CD14-positive monocyte (primary cell): Measurements from ENCODE around the gene CFAP74. TPM values are rescaled to one million over a fixed set of nuclear protein-coding genes. Genes with fewer than 3 reads are reported as not detected.

ENCODE experiments used
- DNase-seq, 3 donors: peaks; one replicate each; pipeline ENCODE4 v3.0.0-alpha.2; 2011 to 2022
- H2AFZ ChIP-seq: 2 replicates; pipeline ENCODE4 v1.6.0; 2012; ENCODE audit warnings: mild to moderate bottlenecking, low read depth, low read length, inconsistent platforms; ENCODE audit not compliant: insufficient read depth, poor library complexity, severe bottlenecking
- H3K27ac ChIP-seq, 2 donors: 1 replicate in 1 of 2; 2 replicates in 1 of 2; pipeline ENCODE4 v1.5.1; 2012 to 2013; ENCODE audit warnings: low read length in 2 of 2, control low read depth in 1 of 2, inconsistent platforms in 1 of 2, low read depth in 1 of 2, mild to moderate bottlenecking in 1 of 2
- H3K27me3 ChIP-seq, 2 donors: one replicate each; pipeline versions ENCODE4 v1.6.0 to v1.6.1; 2011 to 2013; ENCODE audit warnings: low read length in 2 of 2; ENCODE audit not compliant: control insufficient read depth in 2 of 2, insufficient read depth in 2 of 2
- H3K36me3 ChIP-seq, 2 donors: replicated peaks in 1 of 2; 1 replicate in 1 of 2; 2 replicates in 1 of 2; pipeline versions ENCODE4 v1.5.1 to v1.6.1; 2012 to 2013; ENCODE audit warnings: low read length in 2 of 2, control low read depth in 1 of 2, inconsistent platforms in 1 of 2, mild to moderate bottlenecking in 1 of 2; ENCODE audit not compliant: insufficient read depth in 2 of 2, control insufficient read depth in 1 of 2
- H3K4me1 ChIP-seq, 2 donors: 1 replicate in 1 of 2; 2 replicates in 1 of 2; pipeline versions ENCODE4 v1.5.1 to v1.6.1; 2012 to 2013; ENCODE audit warnings: low read length in 2 of 2, control low read depth in 1 of 2, inconsistent platforms in 1 of 2, mild to moderate bottlenecking in 1 of 2, moderate library complexity in 1 of 2; ENCODE audit not compliant: insufficient read depth in 2 of 2, control insufficient read depth in 1 of 2
- H3K4me2 ChIP-seq: replicated peaks from 2 replicates; pipeline ENCODE3; 2012; ENCODE audit warnings: low read length, moderate library complexity, mild to moderate bottlenecking; ENCODE audit not compliant: poor library complexity, severe bottlenecking; ENCODE audit errors: extremely low read depth
- H3K4me3 ChIP-seq, 3 experiments: fragments of 200-600 bp in 1 of 3; sonication (generic) in 1 of 3; replicated peaks in 1 of 3; 1 replicate in 2 of 3; 2 replicates in 1 of 3; pipeline ENCODE4 v1.5.1; 2011 to 2013; ENCODE audit warnings: low read length in 3 of 3, mild to moderate bottlenecking in 3 of 3, control low read depth in 2 of 3, low read depth in 2 of 3, inconsistent platforms in 1 of 3, moderate library complexity in 1 of 3
- H3K79me2 ChIP-seq: 2 replicates; pipeline ENCODE4 v1.6.0; 2012; ENCODE audit warnings: mild to moderate bottlenecking, control low read depth, inconsistent platforms, low read length, moderate library complexity; ENCODE audit not compliant: insufficient read depth
- H3K9ac ChIP-seq: 2 replicates; pipeline ENCODE4 v1.6.0; 2017; ENCODE audit warnings: low read length, mild to moderate bottlenecking; ENCODE audit not compliant: insufficient read depth, poor library complexity, severe bottlenecking
- H3K9me3 ChIP-seq, 2 donors: replicated peaks in 1 of 2; 1 replicate in 1 of 2; 2 replicates in 1 of 2; pipeline versions ENCODE4 v1.5.1 to v1.6.1; 2012 to 2013; ENCODE audit warnings: low read length in 2 of 2, control low read depth in 1 of 2; ENCODE audit not compliant: control insufficient read depth in 1 of 2, insufficient read depth in 1 of 2
- H4K20me1 ChIP-seq: 2 replicates; pipeline ENCODE4 v1.6.0; 2012; ENCODE audit warnings: mild to moderate bottlenecking, low read length, control low read depth, moderate library complexity; ENCODE audit not compliant: insufficient read depth
- H3K27ac Mint-ChIP-seq, 7 donors: one replicate each; pipeline ENCODE4 v1.8.0; 2020; ENCODE audit warnings: mild to moderate bottlenecking in 7 of 7, mixed read lengths in 7 of 7, moderate library complexity in 6 of 7, inconsistent platforms in 2 of 7
- H3K27me3 Mint-ChIP-seq, 3 donors: one replicate each; pipeline ENCODE4 v1.8.0; 2021 to 2022; ENCODE audit warnings: low read depth in 3 of 3, mild to moderate bottlenecking in 3 of 3, mixed read lengths in 3 of 3, moderate library complexity in 3 of 3, inconsistent platforms in 1 of 3
- H3K36me3 Mint-ChIP-seq, 2 donors: one replicate each; pipeline ENCODE4 v1.8.0; 2020; ENCODE audit warnings: mixed read lengths in 2 of 2, inconsistent platforms in 1 of 2, mild to moderate bottlenecking in 1 of 2
- H3K4me1 Mint-ChIP-seq: one replicate; pipeline ENCODE4 v1.8.0; 2020; ENCODE audit warnings: mild to moderate bottlenecking, mixed read lengths
- H3K4me3 Mint-ChIP-seq, 2 donors: one replicate each; pipeline ENCODE4 v1.8.0; 2020; ENCODE audit warnings: mild to moderate bottlenecking in 2 of 2, mixed read lengths in 2 of 2, moderate library complexity in 1 of 2
- H3K9me3 Mint-ChIP-seq, 7 donors: one replicate each; pipeline ENCODE4 v1.8.0; 2020 to 2022; ENCODE audit warnings: mixed read lengths in 7 of 7, mild to moderate bottlenecking in 6 of 7, moderate library complexity in 6 of 7, inconsistent platforms in 2 of 7
- WGBS: methylation state at CpG from one replicate; pipeline ENCODE4 v1.1.5; 2013; ENCODE audit warnings: missing lambda C conversion rate; ENCODE audit not compliant: insufficient coverage; 5-methylcytosine and 5-hydroxymethylcytosine counted together
- intact Hi-C, 2 donors: fragments of 100-400 bp; cut with micrococcal nuclease; formaldehyde crosslinking; loops; one replicate each; pipeline versions ENCODE4 v1.15.0 to v1.15.1; 2023
- polyA plus RNA-seq, 3 donors: library from polyadenylated mRNA; depleted of rRNA in 1 of 3; unstranded in 2 of 3; stranded (reverse) in 1 of 3; fragments of 300-500 nt in 2 of 3; fragments of >200 nt in 1 of 3; fragmentation: Illumina TruSeq in 2 of 3; gene quantifications; 1 replicate in 2 of 3; 2 replicates in 1 of 3; pipeline ENCODE4 v1.2.3, GENCODE V29; 2012 to 2021
- TF ChIP-seq, protein P1 (sequence below): fragments of 200-600 bp; IDR thresholded peaks from one replicate; pipeline ENCODE4 v1.8.0; 2022; ENCODE audit warnings: antibody characterized with exemption, mild to moderate bottlenecking

The CFAP74 gene
- polyA plus RNA-seq, 3 donors: not detected

DNA sequence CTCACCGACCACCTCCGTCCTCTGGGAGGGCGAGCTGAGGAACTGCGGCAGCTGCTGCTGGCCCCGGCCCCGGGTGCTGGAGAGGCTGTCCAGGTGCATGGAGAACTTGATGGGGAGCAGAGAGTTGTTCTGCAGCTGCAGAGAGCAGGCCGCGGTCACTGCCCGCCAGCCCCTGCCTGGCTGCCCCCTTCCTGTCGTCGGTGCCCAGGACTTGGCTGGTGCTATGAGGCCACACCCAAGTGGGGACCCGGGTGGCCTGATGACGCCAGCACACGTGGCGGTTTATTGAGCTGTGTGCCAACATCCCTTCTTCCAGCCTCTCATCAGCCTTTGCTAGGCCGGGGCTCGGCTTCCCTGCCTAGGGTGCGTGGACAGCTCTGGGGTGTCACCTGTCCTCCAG is 79.2 kb downstream of the CFAP74 start:
- peaks cover 4 to 5% (median 4%) of the 10 kb centered on the region in 3 donors for H3K27me3 Mint-ChIP-seq
- no peak overlapping the region for H3K4me3 Mint-ChIP-seq
- DNase-seq: peak in 1 of 3 donors; percentile 8
- intact Hi-C loops: loop anchor here in 1 of 2 donors (5.0 kb wide), 1 partner anchor 488 kb away; the partner anchor contains the start of gene PEX10
- Histone ChIP-seq H4K20me1 (no peaks in the 10 kb centered on the region), H3K27ac (no peak overlapping the region), H3K27me3 (no peaks in the 10 kb centered on the region), H3K9ac (no peak overlapping the region), H3K9me3 (no peaks in the 10 kb centered on the region), H3K4me2 (no peak overlapping the region), H3K4me1 (peaks cover 6 to 7% of the 10 kb centered on the region in 2 donors), H3K4me3 (no peak overlapping the region), H3K36me3 (no peaks in the 10 kb centered on the region), H2AFZ (no peak overlapping the region), H3K79me2 (no peaks in the 10 kb centered on the region)
- H3K36me3 Mint-ChIP-seq: no peaks in the 10 kb centered on the region
- H3K9me3 Mint-ChIP-seq: peaks cover 0 to 4% (median 0%) of the 10 kb centered on the region in 7 donors
- TF ChIP-seq, protein P1, sequence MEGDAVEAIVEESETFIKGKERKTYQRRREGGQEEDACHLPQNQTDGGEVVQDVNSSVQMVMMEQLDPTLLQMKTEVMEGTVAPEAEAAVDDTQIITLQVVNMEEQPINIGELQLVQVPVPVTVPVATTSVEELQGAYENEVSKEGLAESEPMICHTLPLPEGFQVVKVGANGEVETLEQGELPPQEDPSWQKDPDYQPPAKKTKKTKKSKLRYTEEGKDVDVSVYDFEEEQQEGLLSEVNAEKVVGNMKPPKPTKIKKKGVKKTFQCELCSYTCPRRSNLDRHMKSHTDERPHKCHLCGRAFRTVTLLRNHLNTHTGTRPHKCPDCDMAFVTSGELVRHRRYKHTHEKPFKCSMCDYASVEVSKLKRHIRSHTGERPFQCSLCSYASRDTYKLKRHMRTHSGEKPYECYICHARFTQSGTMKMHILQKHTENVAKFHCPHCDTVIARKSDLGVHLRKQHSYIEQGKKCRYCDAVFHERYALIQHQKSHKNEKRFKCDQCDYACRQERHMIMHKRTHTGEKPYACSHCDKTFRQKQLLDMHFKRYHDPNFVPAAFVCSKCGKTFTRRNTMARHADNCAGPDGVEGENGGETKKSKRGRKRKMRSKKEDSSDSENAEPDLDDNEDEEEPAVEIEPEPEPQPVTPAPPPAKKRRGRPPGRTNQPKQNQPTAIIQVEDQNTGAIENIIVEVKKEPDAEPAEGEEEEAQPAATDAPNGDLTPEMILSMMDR: no peak
- peaks cover 2% of the 10 kb centered on the region for H3K4me1 Mint-ChIP-seq
- 46% methylated on average over 12 of the region's 18 CpGs for WGBS
- H3K27ac Mint-ChIP-seq: no peak overlapping the region

DNA sequence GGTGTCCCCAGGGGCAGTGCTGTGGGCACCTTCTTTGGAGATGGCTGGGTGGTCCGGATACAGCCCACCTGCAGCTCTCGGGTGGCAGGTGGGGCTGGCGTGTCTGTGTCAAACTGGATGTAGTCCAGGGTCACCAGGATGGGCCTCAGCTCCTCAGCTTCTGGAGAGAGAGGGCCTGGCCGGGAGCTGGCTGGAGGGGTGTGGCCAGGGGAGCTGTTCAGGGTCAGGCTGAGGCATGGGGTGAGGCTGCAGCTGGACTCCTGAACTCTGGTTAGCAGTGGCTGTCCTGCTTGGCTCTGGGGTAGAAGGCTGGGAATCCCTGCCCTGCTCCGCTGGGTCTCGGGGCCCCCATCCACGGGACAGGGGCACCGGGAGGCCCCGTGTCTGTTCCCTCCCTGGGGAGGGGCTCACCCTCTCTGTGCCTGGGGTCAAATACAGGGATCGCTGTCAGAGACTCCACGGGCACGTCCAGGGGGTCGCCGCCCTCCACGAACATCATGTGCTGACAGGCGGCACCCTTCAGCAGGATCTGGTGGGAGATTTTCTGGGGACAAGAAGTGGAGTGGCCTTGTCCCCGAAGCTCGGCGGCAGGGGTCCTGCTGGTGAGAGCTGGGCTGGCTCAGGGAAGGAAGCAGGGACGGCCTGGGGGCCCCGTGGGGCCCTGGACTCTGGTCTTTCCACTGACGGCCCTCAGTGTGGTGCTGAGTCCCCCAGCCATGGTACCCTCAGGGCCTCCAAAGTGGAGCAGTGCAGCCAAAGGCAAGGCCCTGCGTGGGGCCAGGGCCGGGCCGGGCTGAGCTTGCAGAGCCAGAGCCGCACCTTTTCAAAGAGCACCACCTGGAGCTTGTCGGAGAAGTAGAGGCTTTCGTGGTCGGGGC is 80.4 kb downstream of the CFAP74 start:
- H2AFZ ChIP-seq: no peak overlapping the region
- H3K36me3 ChIP-seq: no peaks in the 10 kb centered on the region
- TF ChIP-seq, protein P1: no peak
- H3K9me3 Mint-ChIP-seq: peaks cover 0 to 5% (median 0%) of the 10 kb centered on the region in 7 donors
- no peaks in the 10 kb centered on the region for H3K9me3 ChIP-seq
- no peak overlapping the region for H3K27ac Mint-ChIP-seq
- H3K4me3 ChIP-seq: no peak overlapping the region
- intact Hi-C loops: loop anchor here in 1 of 2 donors (5.0 kb wide), 1 partner anchor 489 kb away; the partner anchor contains the start of gene PEX10
- H3K9ac ChIP-seq: no peak overlapping the region
- H3K27me3 ChIP-seq: peaks cover 0 to 4% of the 10 kb centered on the region in 2 donors
- H3K4me3 Mint-ChIP-seq: no peak overlapping the region
- 79% methylated on average over 28 of the region's 29 CpGs for WGBS
- H3K36me3 Mint-ChIP-seq: no peaks in the 10 kb centered on the region
- no peaks in the 10 kb centered on the region for H3K79me2 ChIP-seq
- H3K27ac ChIP-seq: no peak overlapping the region
- H3K4me1 ChIP-seq: peaks cover 11 to 17% of the 10 kb centered on the region in 2 donors
- H4K20me1 ChIP-seq: no peaks in the 10 kb centered on the region
- H3K4me1 Mint-ChIP-seq: peaks cover 6% of the 10 kb centered on the region
- H3K27me3 Mint-ChIP-seq: peaks cover 4 to 7% (median 6%) of the 10 kb centered on the region in 3 donors
- no peak for DNase-seq
- H3K4me2 ChIP-seq: no peak overlapping the region
